K562 (cell line): ENCODE results near the gene AFDN. TPM values are rescaled to one million over a fixed set of nuclear protein-coding genes. Genes with fewer than 3 reads are reported as not detected.

Source experiments
- AFF1 ChIP-seq, 2 experiments: fragments of 450-650 bp; IDR thresholded peaks; 2 replicates each; pipeline ENCODE4 v1.6.1; 2018; ENCODE audit warnings: mild to moderate bottlenecking in 2 of 2, low read depth in 1 of 2; ENCODE audit not compliant: partially characterized antibody in 2 of 2
- ATF7 ChIP-seq: fragments of 450-650 bp; IDR thresholded peaks from 2 replicates; pipeline ENCODE4 v1.7.1; 2014; ENCODE audit warnings: mild to moderate bottlenecking, moderate library complexity
- BHLHE40 ChIP-seq: IDR thresholded peaks from 2 replicates; pipeline ENCODE4 v1.6.1; 2011; ENCODE audit warnings: low read length, improper control_type of control experiment
- CREM ChIP-seq: IDR thresholded peaks from 2 replicates; pipeline ENCODE4 v1.6.1; 2014; ENCODE audit warnings: antibody characterized with exemption, low read depth
- MLLT1 ChIP-seq, 2 experiments: fragments of 450-650 bp; IDR thresholded peaks; 2 replicates each; pipeline ENCODE4 v1.6.1; 2016
- POLR2AphosphoS5 ChIP-seq: IDR thresholded peaks from 2 replicates; pipeline ENCODE4 v1.6.1; 2011; ENCODE audit warnings: mild to moderate bottlenecking, low read depth, low read length, moderate library complexity; ENCODE audit not compliant: control insufficient read depth, insufficient read depth
- RNF2 ChIP-seq: sonication (generic); IDR thresholded peaks from 2 replicates; pipeline ENCODE4 v1.6.1; 2016
- SLC30A9 ChIP-seq: fragments of 250-450 bp; sonication (Bioruptor Pico); IDR thresholded peaks from 2 replicates; pipeline ENCODE4 v1.8.0; 2022; ENCODE audit warnings: mild to moderate bottlenecking, moderate library complexity
- SRF ChIP-seq, 2 experiments: fragments of 250-450, 450-650 bp in 1 of 2; sonication (Bioruptor Pico) in 1 of 2; sonication (generic) in 1 of 2; formaldehyde crosslinking; IDR thresholded peaks; 2 replicates each; pipeline versions ENCODE4 v1.5.0 to v1.5.1; 2020 to 2022; ENCODE audit warnings: mild to moderate bottlenecking in 1 of 2, missing genetic modification reagents in 1 of 2
- STAG1 ChIP-seq: sonication (generic); formaldehyde crosslinking; IDR thresholded peaks from 2 replicates; pipeline ENCODE4 v1.5.0; 2020; ENCODE audit warnings: missing genetic modification reagents, borderline replicate concordance
- TEAD2 ChIP-seq: fragments of 450-650 bp; IDR thresholded peaks from 2 replicates; pipeline ENCODE4 v1.6.1; 2016; ENCODE audit warnings: missing genetic modification characterization, control low read depth, missing compliant biosample characterization
- TRIM24 ChIP-seq, 2 experiments: fragments of 450-650 bp; IDR thresholded peaks; 2 replicates each; pipeline ENCODE4 v1.6.1; 2016
- XRCC5 ChIP-seq: fragments of 200-400 bp; formaldehyde crosslinking; IDR thresholded peaks from 2 replicates; pipeline ENCODE4 v1.6.1; 2017; ENCODE audit warnings: low read depth, mild to moderate bottlenecking, low read length
- ZNF24 ChIP-seq: fragments of 450-650 bp; IDR thresholded peaks from 2 replicates; pipeline ENCODE4 v1.6.1; 2016
- polyA plus RNA-seq, 8 experiments: library from polyadenylated mRNA; depleted of rRNA in 4 of 8; stranded (reverse) in 5 of 8; unstranded in 3 of 8; fragments of >200 nt; fragmentation: Nextera tagmentation in 2 of 8; fragmentation: Illumina TruSeq in 1 of 8; extraction: Ambion mirVana in 2 of 8; extraction: Trizol in 1 of 8; gene quantifications; 2 replicates each; pipeline versions ENCODE4 v1.2.1 to v1.2.3, GENCODE V29; 2011 to 2014; ENCODE audit warnings: inconsistent platforms in 1 of 8, missing spikeins in 1 of 8
- total RNA-seq, 7 experiments: library from RNA; depleted of rRNA in 6 of 7; stranded (reverse); fragments of >200 nt in 6 of 7; fragmentation: Illumina TruSeq in 2 of 7; extraction: Trizol in 2 of 7; gene quantifications; 2 replicates each; pipeline versions ENCODE4 v1.2.1 to v1.2.3, GENCODE V29; 2011 to 2021; ENCODE audit warnings: low replicate concordance in 1 of 7
- TF ChIP-seq, protein P1 (sequence below), 2 experiments: fragments of 450-650 bp; formaldehyde crosslinking in 1 of 2; IDR thresholded peaks; 2 replicates each; pipeline versions ENCODE4 v1.4.0 to v1.6.1; 2014 to 2020; ENCODE audit warnings: mild to moderate bottlenecking in 2 of 2, borderline replicate concordance in 1 of 2, low read depth in 1 of 2

Gene AFDN
- total and polyA plus RNA-seq, 9 of the 15 experiments (the other 6 are each of a cell fraction or from before 2014, with no cell fraction given), result 7.2 to 129 (median 105) TPM

GRCh38 chr6:167855825-167856425 is 29.2 kb downstream of the AFDN start (continued):
- TF ChIP-seq CREM (peak; percentile 74; the same call in 1 of the 2 replicates), SRF (CRISPR knock-in tag; IDR thresholded peaks at IDR 0.05) (no peak), XRCC5 (no peak), TEAD2 (0 out of 2 replicates have a peak, but pooled peaks have one; percentile 49), BHLHE40 (peak; percentile 60; the same call in 1 of the 2 replicates), ZNF24 (peak; percentile 55), RNF2 (peak; percentile 91), SLC30A9 (CRISPR knock-in tag) (no peak), TRIM24 (IDR thresholded peaks at IDR 0.05) (peak in 1 of 2 experiments; percentile 55; a peak in 1 of 4 replicates), AFF1 (IDR thresholded peaks at IDR 0.05; ENCODE audit: low read depth in 1 of 2, partially characterized antibody in 2 of 2) (peak; percentile 49 to 81), ATF7 (peak; percentile 95), STAG1 (no peak), MLLT1 (IDR thresholded peaks at IDR 0.05) (peak; percentile 9 to 52; a peak in 1 of 4 replicates), POLR2AphosphoS5 (peak; percentile 54; the same call in 1 of the 2 replicates)
- TF ChIP-seq, protein P1, sequence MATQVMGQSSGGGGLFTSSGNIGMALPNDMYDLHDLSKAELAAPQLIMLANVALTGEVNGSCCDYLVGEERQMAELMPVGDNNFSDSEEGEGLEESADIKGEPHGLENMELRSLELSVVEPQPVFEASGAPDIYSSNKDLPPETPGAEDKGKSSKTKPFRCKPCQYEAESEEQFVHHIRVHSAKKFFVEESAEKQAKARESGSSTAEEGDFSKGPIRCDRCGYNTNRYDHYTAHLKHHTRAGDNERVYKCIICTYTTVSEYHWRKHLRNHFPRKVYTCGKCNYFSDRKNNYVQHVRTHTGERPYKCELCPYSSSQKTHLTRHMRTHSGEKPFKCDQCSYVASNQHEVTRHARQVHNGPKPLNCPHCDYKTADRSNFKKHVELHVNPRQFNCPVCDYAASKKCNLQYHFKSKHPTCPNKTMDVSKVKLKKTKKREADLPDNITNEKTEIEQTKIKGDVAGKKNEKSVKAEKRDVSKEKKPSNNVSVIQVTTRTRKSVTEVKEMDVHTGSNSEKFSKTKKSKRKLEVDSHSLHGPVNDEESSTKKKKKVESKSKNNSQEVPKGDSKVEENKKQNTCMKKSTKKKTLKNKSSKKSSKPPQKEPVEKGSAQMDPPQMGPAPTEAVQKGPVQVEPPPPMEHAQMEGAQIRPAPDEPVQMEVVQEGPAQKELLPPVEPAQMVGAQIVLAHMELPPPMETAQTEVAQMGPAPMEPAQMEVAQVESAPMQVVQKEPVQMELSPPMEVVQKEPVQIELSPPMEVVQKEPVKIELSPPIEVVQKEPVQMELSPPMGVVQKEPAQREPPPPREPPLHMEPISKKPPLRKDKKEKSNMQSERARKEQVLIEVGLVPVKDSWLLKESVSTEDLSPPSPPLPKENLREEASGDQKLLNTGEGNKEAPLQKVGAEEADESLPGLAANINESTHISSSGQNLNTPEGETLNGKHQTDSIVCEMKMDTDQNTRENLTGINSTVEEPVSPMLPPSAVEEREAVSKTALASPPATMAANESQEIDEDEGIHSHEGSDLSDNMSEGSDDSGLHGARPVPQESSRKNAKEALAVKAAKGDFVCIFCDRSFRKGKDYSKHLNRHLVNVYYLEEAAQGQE (IDR thresholded peaks at IDR 0.05; ENCODE audit: borderline replicate concordance), result peak; percentile 13; the same call in 1 of the 2 replicates
- TF ChIP-seq, protein P1 (CRISPR knock-in tag; IDR thresholded peaks at IDR 0.05; ENCODE audit: low read depth), result no peak
